ENCODE measurements around the gene NRDE2.

- TF ChIP-seq, protein P1, sequence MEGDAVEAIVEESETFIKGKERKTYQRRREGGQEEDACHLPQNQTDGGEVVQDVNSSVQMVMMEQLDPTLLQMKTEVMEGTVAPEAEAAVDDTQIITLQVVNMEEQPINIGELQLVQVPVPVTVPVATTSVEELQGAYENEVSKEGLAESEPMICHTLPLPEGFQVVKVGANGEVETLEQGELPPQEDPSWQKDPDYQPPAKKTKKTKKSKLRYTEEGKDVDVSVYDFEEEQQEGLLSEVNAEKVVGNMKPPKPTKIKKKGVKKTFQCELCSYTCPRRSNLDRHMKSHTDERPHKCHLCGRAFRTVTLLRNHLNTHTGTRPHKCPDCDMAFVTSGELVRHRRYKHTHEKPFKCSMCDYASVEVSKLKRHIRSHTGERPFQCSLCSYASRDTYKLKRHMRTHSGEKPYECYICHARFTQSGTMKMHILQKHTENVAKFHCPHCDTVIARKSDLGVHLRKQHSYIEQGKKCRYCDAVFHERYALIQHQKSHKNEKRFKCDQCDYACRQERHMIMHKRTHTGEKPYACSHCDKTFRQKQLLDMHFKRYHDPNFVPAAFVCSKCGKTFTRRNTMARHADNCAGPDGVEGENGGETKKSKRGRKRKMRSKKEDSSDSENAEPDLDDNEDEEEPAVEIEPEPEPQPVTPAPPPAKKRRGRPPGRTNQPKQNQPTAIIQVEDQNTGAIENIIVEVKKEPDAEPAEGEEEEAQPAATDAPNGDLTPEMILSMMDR (conservative IDR thresholded peaks at IDR 0.05), result no peak
- TF ChIP-seq ZFX (IDR thresholded peaks at IDR 0.05), result no peak
Observed at GRCh38 chr14:90342327-90342726, 10.6 kb upstream of the NRDE2 start.
